Upper lobe of left lung (tissue), 4 donors: ENCODE results near the gene MYADM.

Experiments
- POLR2A ChIP-seq, 4 donors: fragments of 450-650 bp; IDR thresholded peaks; one replicate each; pipeline ENCODE4 v1.5.1; 2016 to 2017; ENCODE audit warnings: antibody characterized with exemption in 4 of 4, mild to moderate bottlenecking in 2 of 4
- POLR2AphosphoS5 ChIP-seq, 2 donors: sonication (generic); formaldehyde crosslinking; IDR thresholded peaks; one replicate each; pipeline ENCODE4 v1.5.1; 2017; ENCODE audit warnings: antibody characterized with exemption in 2 of 2
- TF ChIP-seq, protein P1 (sequence below), 6 experiments: fragments of 450-650 bp in 4 of 6; fragments of 200-600 bp in 2 of 6; sonication (generic) in 2 of 6; IDR thresholded peaks; one replicate each; pipeline ENCODE4 v1.5.1; 2016 to 2019; ENCODE audit warnings: antibody characterized with exemption in 6 of 6

DNA sequence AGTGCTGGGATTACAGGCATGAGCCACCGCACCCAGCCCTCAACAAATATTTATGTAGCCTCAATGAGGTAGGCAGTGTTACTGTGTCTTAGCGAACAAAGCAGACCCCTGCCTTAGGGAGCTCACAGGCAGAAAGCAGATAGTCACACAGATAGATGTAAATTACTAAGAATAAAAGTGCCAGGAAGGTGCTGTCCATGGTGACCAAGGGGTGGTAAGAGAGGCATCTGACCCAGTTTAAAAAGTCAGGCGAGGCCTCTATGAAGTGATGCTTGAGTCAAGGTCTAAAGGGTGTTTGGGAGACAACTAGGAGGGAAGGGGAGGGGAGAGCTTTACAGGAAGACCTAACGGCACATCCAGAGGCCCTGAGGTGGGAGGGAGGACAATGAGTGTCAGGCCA is 29.0 kb downstream of the MYADM start:
- TF ChIP-seq, protein P1, sequence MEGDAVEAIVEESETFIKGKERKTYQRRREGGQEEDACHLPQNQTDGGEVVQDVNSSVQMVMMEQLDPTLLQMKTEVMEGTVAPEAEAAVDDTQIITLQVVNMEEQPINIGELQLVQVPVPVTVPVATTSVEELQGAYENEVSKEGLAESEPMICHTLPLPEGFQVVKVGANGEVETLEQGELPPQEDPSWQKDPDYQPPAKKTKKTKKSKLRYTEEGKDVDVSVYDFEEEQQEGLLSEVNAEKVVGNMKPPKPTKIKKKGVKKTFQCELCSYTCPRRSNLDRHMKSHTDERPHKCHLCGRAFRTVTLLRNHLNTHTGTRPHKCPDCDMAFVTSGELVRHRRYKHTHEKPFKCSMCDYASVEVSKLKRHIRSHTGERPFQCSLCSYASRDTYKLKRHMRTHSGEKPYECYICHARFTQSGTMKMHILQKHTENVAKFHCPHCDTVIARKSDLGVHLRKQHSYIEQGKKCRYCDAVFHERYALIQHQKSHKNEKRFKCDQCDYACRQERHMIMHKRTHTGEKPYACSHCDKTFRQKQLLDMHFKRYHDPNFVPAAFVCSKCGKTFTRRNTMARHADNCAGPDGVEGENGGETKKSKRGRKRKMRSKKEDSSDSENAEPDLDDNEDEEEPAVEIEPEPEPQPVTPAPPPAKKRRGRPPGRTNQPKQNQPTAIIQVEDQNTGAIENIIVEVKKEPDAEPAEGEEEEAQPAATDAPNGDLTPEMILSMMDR (IDR thresholded peaks at IDR 0.05) = no peak
- TF ChIP-seq POLR2A (IDR thresholded peaks at IDR 0.05) = no peak
- TF ChIP-seq POLR2AphosphoS5 (IDR thresholded peaks at IDR 0.05) = no peak
